HG02759 (cell line): ENCODE measurements around the gene TSPAN8.
"Not testable (repeated sequence)": the region's sequence is repeated elsewhere in the genome, so short reads cannot be mapped to it uniquely, and the experiment has no call there.

Source experiments
- ATAC-seq: cut with Tn5 transposase; IDR thresholded peaks from one replicate; pipeline ENCODE4 v1.9.1; 2021; ENCODE audit warnings: mild to moderate bottlenecking, moderate library complexity; ENCODE audit not compliant: unreplicated experiment

The TSPAN8 gene

GRCh38 chr12:71164568-71165197 is 6.9 kb upstream of the TSPAN8 start:
- no peak for ATAC-seq

DNA sequence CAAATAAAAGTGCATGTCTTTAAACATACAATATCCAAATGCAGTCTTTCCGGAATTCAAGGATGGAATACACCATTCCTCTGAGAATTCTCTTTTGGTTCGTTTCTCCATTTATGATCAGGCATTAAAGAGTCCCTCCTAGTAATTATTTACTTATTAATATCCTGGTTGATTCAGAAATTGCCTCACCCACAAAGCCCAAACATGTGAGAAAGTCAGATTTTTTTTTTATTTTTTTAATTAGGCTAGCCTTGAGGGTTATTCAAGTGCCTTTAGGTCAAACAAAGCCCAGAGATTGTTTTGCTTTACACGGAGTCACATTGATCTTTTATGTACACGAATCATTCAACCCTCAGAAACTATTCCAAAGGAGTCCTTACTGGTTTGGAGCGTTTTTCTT is 6.4 kb upstream of the TSPAN8 start:
- ATAC-seq, result no peak

DNA sequence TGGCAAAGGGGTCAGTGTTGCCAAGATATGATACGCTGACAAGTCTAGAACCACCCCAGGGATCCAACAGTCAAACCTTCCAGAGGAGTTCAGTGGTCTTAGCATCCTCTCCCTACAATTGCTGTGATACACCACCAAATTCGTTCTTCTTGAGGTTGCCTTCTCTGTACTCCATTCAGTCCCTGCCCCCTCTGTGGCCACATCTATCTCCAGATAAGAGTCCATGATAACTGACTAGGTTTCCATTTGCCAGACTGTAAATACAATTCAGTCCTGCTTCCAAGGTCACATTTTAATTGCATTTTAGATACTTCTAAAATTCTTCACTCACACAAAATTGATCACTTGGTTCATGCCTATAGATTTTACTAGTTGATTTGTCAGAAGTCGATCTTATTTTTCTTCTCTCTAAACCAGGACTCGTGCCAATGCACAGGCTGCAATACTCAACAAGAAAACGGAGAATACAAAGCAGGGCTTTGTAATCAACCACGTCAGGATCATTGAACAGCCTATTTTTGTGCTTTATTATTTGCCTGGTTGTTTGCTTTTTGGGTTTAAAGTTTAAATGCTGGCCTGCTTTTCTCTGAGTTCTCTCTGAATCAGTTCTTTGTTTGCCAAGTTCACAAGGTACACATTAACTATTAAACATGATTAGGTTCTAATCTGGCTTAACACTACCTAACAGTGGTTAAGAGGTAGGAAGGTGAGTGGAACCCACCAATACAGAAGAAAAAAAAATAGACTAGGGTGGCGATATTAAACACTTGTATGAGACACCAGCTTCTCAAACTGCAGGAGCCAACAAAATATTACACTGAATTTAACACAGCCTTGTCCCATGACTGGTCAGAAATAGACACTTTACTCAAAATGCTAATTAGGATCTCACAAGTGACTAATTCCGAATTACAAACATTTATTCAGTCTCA is 5.3 kb upstream of the TSPAN8 start:
- no peak for ATAC-seq

GRCh38 chr12:71161591-71161990 is 3.8 kb upstream of the TSPAN8 start:
- ATAC-seq, result no peak

GRCh38 chr12:71160585-71160984 is 2.8 kb upstream of the TSPAN8 start:
- ATAC-seq, result no peak

- no peak for ATAC-seq
Observed at GRCh38 chr12:71159878-71160277, 2.1 kb upstream of the TSPAN8 start.

DNA sequence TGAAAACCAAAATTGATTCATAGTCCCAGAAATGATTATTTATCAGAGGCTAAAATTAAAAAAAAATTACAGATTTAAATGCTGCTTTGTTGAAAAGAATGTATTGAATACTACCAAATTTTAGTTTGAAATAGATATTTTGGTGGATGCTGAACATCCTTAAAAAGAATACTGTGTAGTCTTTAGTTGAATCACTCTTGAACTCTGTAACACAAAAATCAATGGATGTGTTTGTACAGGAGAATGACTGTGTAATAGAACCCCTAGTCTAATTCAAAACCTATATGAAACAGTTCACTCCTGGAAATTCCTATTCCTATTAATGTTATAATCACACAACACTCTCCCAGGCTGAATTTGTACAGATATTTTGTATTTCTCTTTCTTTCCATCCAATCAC is 1.5 kb upstream of the TSPAN8 start:
- ATAC-seq, result no peak

DNA sequence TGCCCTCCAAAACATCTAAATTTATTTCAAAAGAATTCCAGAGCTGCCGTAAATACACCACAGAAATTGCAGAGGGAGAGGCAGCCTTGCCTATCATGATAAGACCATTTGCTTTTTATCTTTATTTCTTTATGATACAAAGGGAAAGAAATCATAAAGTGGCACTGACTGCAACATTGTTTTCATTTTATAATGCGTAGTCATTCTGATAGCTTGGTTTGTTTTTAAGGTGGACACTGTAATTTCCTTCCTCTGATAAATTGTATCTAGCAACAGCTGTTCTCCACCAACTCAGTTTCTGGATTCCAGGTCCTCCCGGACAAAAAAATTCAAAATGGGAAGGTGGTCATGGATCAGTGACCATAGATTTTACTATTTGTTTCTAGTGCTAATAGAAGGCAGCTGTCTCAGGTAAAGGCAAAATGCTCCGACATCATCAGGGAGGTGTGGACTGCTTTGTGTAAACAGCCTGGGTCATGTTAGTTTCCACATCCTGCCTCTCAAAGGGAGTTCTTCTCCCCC is 623 bp upstream of the TSPAN8 start:
- ATAC-seq, result no peak

DNA sequence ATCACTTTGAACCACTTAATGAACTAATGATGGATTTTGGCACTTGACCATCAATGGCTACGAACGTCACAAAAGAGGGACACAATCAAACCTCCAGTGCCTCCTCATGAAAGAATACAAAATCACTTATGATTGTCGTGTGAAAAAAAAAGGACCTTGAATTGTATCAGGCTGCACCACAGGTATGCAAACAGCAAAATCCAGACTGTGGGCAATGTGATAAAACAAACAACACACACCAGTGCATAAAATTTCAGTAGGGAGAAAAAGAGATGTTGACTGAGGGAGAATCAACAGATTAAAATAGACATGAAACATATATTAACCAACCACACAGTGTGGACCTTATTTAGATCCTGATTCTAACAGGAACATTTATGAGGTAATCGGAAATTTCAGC is 2.6 kb downstream of the TSPAN8 start:
- no peak for ATAC-seq

DNA sequence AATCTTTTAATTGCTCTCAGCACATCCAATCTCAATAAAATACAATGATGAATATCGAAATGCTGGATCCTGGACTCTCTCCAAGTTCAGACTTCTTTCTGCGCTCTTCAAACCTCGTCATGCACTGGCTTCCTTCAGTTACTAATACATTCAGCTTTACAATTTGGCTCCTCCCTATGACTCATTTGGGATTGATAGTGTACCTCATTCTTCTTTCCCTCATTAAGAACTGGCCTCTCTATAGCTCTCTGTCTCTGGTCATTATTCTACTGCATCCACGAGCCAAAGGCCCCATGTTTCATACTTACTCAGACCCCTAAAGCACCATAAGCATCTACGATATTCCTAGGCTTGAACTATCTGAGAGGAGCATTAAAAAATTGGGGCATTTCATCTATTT is 4.9 kb downstream of the TSPAN8 start:
- no peak for ATAC-seq

DNA sequence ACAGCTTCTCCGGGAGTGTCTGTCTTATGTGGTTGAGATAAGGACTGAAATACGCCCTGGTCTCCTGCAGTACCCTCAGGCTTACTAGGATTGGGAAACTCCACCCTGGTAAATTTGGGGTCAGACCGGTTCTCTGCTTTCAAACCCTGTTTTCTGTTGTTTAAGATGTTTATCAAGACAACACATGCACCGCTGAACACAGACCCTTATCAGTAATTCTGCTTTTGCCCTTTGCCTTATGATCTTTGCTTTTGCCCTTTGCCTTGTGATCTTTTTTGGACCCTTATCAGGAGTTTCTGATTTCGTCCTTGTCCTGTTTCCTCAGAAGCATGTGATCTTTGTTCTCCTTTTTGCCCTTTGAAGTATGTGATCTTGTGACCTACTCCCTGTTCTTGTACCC is 7.8 kb downstream of the TSPAN8 start:
- not testable (repeated sequence) for ATAC-seq

- no peak for ATAC-seq
Observed at GRCh38 chr12:71144682-71145081, 13.1 kb downstream of the TSPAN8 start.

DNA sequence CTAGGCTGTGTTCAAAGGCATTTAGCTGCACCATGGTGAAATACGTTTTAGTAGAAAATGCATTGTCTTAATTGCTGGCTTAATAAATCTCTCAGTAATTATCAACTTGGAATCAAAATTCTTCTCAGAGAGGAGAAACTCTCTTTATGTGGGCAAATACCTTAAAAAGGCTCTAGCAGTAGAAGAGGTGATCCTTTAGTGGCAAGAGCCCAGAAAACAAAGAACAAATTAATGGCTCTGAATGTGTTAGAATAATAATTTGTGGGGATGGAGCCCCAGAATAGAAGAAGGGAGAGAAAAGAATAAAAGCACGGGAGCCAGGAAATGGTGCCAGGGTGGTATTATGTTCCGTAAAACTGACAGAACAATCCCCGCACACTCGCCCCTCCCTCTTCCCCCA is 14.8 kb downstream of the TSPAN8 start:
- no peak for ATAC-seq

DNA sequence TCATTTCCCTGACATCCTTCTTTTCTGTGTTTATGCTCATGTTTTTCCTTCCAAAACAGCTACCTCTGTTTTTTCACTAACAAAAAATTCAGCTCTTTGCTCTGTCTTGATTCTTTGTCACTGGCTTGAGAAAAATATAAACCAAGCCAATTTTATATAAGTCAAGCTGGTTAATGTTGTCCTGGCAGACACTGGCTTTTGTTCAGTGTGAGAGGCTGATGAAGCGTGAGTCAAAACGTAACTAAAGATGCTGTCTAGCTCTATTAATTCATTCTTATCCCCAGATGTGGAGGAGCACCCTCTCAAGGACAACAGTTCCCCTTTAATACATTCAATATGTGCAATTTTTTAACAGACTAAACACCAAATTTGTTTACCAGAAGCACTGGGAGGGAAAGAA is 15.8 kb downstream of the TSPAN8 start:
- no peak for ATAC-seq

GRCh38 chr12:71141378-71141926 is 16.3 kb downstream of the TSPAN8 start:
- ATAC-seq, result no peak

DNA sequence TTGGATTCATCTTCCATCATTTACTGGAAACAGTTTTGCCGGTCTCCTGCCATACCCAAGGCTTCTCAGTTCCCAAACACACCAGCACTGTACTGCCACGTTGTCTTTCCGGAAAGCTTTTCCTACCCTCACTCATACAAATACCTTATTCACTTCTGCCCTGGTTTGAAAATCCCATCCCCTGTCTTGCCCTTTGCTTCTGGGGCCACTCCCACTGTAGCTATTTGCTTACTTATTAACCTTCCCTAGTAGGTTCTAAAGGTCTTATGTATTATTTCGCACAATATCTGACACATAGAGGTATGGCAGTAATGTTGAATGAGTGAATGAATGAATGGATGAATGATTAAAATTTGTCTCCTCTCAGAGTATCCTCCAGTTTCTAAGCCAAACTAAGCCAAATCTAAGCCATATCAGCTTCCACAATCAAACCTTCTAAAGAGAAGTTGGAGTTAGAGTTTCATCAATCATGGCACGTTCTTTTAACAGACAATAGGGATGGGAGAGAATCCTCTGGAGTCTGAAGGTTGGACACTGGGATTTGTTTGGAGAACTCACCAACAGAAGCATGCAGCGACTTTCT is 18.6 kb downstream of the TSPAN8 start:
- no peak for ATAC-seq

- no peak for ATAC-seq
Observed at GRCh38 chr12:71138011-71138410, 19.8 kb downstream of the TSPAN8 start.

DNA sequence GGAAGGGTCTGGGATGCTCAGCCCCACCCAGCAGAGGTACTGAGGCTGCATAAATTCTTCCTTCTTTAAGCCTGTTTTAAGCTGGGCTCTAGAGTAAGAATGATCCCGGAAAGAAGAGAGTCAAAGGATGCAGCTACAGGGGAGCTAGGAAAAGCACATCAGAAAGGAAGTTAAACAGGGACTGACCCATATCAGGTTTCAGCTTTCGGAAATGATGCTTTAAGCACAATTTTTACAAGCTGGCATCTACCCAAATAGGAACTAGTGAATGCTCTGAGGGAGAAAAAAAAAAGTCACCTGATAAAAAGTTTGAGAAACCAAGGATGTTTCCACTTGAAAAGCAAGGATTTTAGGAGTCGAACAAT is 22.0 kb downstream of the TSPAN8 start:
- no peak for ATAC-seq

DNA sequence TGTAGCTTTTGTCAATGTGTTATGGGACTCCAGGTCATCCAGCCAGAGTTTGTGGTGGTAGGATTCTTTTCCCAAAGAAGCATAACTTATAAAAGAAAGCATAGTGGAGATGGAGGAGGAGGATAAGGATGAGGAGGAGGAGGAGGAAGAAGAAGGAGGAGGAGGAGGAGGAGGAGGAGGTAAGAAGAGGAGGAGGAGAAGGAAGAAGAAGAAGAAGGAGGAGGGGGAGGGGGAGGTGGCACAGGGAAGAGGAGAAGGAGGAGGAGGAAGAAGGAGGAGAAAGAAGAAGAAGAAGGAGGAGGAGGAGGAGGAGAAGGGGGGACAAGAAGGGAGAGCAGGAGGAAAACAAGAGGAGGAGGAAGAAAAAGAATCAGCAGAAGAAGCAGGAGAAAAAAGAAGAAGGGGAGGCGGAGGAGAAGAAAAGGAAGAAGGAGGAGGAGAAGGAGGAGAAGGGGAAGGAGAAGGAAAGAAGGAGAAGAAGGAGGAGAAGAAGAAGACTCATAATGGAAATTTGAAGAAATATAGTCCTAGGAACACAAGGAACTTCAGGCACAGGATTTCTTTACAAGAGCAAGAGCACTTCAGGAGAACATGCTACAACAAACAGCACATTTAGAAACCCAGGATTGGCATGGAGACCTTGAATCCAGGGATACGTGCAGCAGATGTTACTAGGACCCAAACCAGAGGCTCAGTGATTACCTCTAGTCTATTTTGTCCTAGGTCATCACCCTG is 22.6 kb downstream of the TSPAN8 start:
- no peak for ATAC-seq

DNA sequence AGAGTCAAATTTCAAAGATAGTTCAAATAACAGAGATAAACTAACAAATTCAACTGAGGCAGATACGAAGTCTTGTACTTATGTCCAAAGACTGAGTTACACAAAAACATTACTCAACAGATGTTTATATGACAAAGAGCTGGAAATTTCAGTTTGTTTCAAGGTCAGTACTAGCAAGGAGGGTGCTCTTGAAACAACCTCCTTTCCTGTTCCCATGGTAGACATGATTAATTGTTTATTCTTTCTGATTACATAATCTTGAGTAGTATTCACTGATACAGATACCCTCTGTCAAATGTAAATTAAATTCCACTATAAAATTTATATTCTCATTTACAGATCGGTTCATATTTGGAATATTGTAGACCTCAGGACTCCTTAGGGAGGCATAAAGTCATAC is 23.4 kb downstream of the TSPAN8 start:
- ATAC-seq, result no peak

DNA sequence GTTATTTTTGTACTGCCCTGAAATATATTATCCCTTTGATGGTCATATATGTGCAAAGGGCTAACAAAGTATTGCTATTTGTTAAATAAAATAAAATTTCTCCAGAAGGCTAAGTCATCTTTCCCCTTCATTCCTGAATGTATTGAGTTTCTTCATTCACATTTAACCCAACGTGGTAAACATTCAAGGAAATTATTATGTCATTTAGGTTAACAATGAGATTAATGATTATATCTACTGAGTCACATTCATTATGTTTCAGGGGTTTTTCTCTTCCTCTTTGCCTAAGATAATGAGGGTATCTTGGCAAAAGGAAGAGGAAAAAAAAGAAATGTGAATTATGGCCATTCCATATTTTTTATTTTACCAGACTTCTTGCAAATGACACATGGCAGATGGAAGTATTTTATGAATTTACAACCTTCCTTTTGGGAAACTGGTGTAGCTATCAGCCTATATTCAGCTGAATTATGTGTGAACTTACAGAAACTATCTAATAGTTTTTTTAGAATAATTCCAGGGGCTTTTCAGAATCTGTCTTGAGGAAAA is 27.2 kb downstream of the TSPAN8 start:
- ATAC-seq, result no peak
